ENCODE results near the gene KCNC4.

KCNC4 gene

DNA sequence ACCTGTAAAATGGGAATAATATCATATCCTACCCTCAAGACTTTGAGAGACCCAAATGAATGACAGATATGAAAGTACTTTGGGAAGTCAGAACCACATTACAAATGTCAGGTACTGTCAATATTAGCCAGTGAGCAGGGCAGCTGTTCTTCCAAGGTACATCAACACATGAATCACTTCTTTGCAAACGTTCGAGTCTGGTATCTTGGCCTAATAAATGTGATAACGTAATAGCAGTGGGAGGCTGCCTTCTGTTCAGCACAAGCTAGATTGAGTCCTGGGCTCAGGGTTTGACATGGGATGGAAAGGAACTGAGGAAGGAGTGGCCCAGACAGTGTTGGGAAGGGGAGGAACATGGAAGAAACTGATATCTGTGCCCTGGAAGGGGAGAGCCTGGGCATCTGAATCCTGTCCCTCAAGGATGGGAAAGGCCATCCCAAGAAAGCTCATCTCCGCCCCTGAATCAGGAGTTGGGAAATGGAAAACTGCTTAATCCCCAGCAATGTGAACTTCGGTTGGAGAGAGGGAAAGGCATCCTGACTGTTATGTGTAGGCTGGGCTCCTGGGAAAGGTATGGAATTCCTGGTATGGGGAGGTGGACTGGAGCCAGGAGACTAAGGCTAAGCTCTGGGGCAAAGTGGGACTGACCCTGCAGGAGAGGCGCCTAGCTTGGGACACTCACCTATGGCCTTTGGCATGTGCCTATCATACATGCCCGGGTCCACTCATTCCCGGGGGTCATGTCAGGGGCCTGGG is 14.3 kb downstream of the KCNC4 start:
- Histone ChIP-seq H3K36me3 (peaks cover 23 to 94% (median 66%) of the 10 kb centered on the region in 3 donors), H3K9me3 (no peaks in the 10 kb centered on the region), H3K27me3 (no peaks in the 10 kb centered on the region), H3K4me1 (peaks cover 0 to 7% (median 0%) of the 10 kb centered on the region in 4 donors), H3K27ac (no peak overlapping the region), H3K4me3 (no peak overlapping the region)
- DNase-seq, result no peak
- intact Hi-C loops (cut with DNase I; ENCODE audit: low total_unique reads), result no loop called here
- TF ChIP-seq, protein P1, sequence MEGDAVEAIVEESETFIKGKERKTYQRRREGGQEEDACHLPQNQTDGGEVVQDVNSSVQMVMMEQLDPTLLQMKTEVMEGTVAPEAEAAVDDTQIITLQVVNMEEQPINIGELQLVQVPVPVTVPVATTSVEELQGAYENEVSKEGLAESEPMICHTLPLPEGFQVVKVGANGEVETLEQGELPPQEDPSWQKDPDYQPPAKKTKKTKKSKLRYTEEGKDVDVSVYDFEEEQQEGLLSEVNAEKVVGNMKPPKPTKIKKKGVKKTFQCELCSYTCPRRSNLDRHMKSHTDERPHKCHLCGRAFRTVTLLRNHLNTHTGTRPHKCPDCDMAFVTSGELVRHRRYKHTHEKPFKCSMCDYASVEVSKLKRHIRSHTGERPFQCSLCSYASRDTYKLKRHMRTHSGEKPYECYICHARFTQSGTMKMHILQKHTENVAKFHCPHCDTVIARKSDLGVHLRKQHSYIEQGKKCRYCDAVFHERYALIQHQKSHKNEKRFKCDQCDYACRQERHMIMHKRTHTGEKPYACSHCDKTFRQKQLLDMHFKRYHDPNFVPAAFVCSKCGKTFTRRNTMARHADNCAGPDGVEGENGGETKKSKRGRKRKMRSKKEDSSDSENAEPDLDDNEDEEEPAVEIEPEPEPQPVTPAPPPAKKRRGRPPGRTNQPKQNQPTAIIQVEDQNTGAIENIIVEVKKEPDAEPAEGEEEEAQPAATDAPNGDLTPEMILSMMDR (IDR thresholded peaks at IDR 0.05), result no peak

DNA sequence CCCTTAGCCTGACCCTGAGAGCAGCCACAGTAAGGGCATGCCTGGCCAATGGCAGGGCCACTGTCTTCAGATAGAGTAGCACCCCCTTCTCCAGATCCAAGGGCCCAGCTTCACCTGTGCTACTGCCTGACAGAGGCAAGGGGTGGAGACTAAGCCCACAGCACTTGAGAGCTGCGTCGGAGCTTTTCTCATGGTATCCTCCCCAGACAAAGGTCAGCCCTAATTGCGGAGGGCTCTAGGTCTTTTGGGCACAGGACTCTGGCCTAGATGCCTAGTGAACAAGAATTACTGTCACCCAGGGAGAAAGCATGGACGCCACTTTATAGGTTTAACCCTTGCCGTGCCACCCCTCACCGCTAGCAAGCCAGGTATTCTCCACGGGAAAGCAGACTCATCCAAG is 15.1 kb downstream of the KCNC4 start:
- Histone ChIP-seq H3K4me3 (no peak overlapping the region), H3K4me1 (peaks cover 0 to 10% (median 0%) of the 10 kb centered on the region in 4 donors), H3K27me3 (no peaks in the 10 kb centered on the region), H3K9me3 (no peaks in the 10 kb centered on the region), H3K27ac (no peak overlapping the region), H3K36me3 (peaks cover 26 to 94% (median 70%) of the 10 kb centered on the region in 3 donors)
- intact Hi-C loops (cut with DNase I; ENCODE audit: low total_unique reads), result no loop called here
- DNase-seq, result no peak
- TF ChIP-seq, protein P1 (IDR thresholded peaks at IDR 0.05), result no peak

DNA sequence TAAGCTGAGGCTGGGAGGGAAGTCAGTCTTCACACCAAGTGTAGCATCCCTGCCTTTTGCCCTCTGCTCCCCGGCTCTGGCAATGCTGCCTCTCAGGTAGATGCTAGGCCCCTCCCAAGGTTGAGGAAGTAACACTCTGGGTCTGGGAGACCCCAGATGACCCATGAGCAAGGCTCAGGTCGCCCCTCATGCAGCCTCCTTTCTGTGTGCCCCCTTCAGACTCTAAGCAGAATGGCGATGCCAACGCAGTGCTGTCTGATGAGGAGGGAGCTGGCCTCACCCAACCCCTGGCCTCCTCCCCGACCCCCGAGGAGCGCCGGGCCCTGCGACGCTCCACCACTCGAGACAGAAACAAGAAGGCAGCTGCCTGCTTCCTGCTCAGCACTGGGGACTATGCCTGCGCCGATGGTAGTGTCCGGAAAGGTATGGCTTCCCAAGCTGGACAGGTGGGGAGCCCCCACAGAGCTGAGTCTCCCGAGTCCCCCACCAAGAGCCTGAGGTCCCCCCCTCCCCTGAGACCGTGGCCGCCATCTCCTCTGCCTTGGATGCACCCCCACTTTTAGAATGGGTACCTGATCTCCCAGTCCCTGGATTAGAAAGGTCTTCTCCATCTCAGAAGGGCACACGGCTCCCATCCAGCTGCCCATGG is 15.8 kb downstream of the KCNC4 start:
- DNase-seq, result no peak
- H3K36me3 ChIP-seq, result peaks cover 26 to 95% (median 77%) of the 10 kb centered on the region in 3 donors
- intact Hi-C loops (cut with DNase I; ENCODE audit: low total_unique reads), result no loop called here

DNA sequence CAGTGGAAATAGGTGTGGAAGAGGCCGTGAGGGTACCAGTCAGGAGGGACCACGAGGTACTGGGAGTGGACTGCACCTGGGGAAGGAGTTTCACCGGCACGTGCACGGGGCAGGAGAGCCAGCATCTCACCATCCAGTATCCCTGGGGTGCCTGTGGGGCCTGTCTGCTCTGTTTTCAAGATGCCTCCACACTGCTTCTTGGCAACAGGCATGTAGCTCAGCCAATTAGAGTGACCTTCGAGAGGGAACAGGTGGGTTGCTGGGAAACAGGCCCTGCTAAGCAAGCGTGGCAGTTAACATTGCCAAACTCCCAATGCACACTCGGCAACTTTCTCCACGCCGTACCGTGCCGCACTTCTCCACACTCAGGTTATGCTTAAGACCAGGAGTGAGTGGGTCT is 17.7 kb downstream of the KCNC4 start:
- Histone ChIP-seq H3K9me3 (peaks cover 0 to 5% (median 0%) of the 10 kb centered on the region in 3 donors), H3K4me3 (no peak overlapping the region), H3K27ac (no peak overlapping the region), H3K36me3 (peaks cover 41 to 97% (median 85%) of the 10 kb centered on the region in 3 donors), H3K27me3 (no peaks in the 10 kb centered on the region), H3K4me1 (peaks cover 0 to 17% (median 0%) of the 10 kb centered on the region in 4 donors)
- intact Hi-C loops (cut with DNase I; ENCODE audit: low total_unique reads), result no loop called here
- TF ChIP-seq, protein P1 (IDR thresholded peaks at IDR 0.05), result no peak
- no peak for DNase-seq

More for the DNA sequence above, 15.8 kb downstream of the KCNC4 start:
- H3K4me3 ChIP-seq, result no peak overlapping the region
- no peaks in the 10 kb centered on the region for H3K27me3 ChIP-seq
- no peak overlapping the region for H3K27ac ChIP-seq
- TF ChIP-seq, protein P1 (IDR thresholded peaks at IDR 0.05), result no peak
- H3K4me1 ChIP-seq, result peaks cover 0 to 16% (median 0%) of the 10 kb centered on the region in 4 donors
- no peaks in the 10 kb centered on the region for H3K9me3 ChIP-seq

DNA sequence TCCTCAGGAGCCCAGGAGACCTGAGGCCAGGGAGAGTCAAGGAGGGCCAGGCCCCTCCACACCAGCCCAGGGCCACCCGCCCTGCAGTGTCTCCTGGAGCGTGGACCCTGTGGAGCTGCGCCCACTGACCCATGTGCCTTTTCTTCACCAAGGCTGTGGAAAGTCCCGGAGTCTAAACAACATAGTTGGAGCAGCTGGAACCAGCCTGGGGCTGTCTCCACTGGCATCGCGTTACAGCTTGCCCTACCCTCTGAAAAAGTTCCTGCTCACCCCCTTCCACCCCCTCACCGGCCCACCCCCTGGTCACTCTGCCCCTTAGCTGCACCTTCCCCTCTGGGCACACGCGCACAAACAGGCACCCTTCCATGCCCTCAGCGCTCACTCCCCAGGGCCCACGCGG is 18.3 kb downstream of the KCNC4 start:
- TF ChIP-seq, protein P1 (IDR thresholded peaks at IDR 0.05), result no peak
- no peaks in the 10 kb centered on the region for H3K27me3 ChIP-seq
- peaks cover 0 to 8% (median 0%) of the 10 kb centered on the region in 3 donors for H3K9me3 ChIP-seq
- peaks cover 45 to 97% (median 85%) of the 10 kb centered on the region in 3 donors for H3K36me3 ChIP-seq
- no peak overlapping the region for H3K27ac ChIP-seq
- H3K4me1 ChIP-seq, result peaks cover 0 to 17% (median 0%) of the 10 kb centered on the region in 4 donors
- intact Hi-C loops (cut with DNase I; ENCODE audit: low total_unique reads), result no loop called here
- H3K4me3 ChIP-seq, result no peak overlapping the region
- DNase-seq, result no peak
